Thoracic aorta (tissue), 2 donors: ENCODE results near the gene KRTAP10-12. TPM values are rescaled to one million over a fixed set of nuclear protein-coding genes. Genes with fewer than 3 reads are reported as not detected.
"Not testable (repeated sequence)": the region's sequence is repeated elsewhere in the genome, so short reads cannot be mapped to it uniquely, and the experiment has no call there.

ENCODE experiments used
- ATAC-seq: fragments of 150-250 bp; one replicate; pipeline ENCODE4 v1.8.0; 2017; ENCODE audit warnings: low read depth; ENCODE audit not compliant: insufficient number of reproducible peaks, low FRiP score
- DNase-seq: peaks from one replicate; pipeline ENCODE4 v3.0.0-alpha.2; 2020; ENCODE audit warnings: low spot score
- H3K27ac ChIP-seq, 2 donors: fragments of 200-600 bp; sonication (generic); 1 replicate in 1 of 2; 2 replicates in 1 of 2; pipeline ENCODE4 v1.5.1; 2016; ENCODE audit warnings: mild to moderate bottlenecking in 2 of 2, moderate library complexity in 2 of 2
- H3K27me3 ChIP-seq: fragments of 200-600 bp; sonication (generic); replicated peaks from 2 replicates; pipeline ENCODE4 v1.6.0; 2016; ENCODE audit warnings: mild to moderate bottlenecking; ENCODE audit not compliant: insufficient read depth
- H3K36me3 ChIP-seq: fragments of 200-600 bp; sonication (generic); one replicate; pipeline ENCODE4 v1.5.1; 2016
- H3K4me1 ChIP-seq, 2 donors: fragments of 200-600 bp; sonication (generic); 1 replicate in 1 of 2; 2 replicates in 1 of 2; pipeline versions ENCODE4 v1.5.1 to v1.6.0; 2016; ENCODE audit warnings: low read depth in 2 of 2, mild to moderate bottlenecking in 1 of 2; ENCODE audit not compliant: control insufficient read depth in 1 of 2
- H3K4me3 ChIP-seq: fragments of 200-600 bp; sonication (generic); 2 replicates; pipeline ENCODE4 v1.5.1; 2016; ENCODE audit warnings: mild to moderate bottlenecking
- H3K9me3 ChIP-seq: fragments of 200-600 bp; sonication (generic); 2 replicates; pipeline ENCODE4 v1.5.1; 2016
- CTCF ChIP-seq: fragments of 200-600 bp; sonication (generic); IDR thresholded peaks from one replicate; pipeline ENCODE4 v1.5.1; 2019; ENCODE audit warnings: antibody characterized with exemption
- total RNA-seq, 2 donors: library from RNA; depleted of rRNA; stranded (reverse); fragments of >200 nt; gene quantifications; one replicate each; pipeline versions ENCODE4 v1.1.0 to v1.2.3, GENCODE V29; 2016

The KRTAP10-12 gene
- total RNA-seq, 2 donors from 2014 or later, result not detected

- no peaks in the 10 kb centered on the region for H3K4me1 ChIP-seq
- no peaks in the 10 kb centered on the region for H3K9me3 ChIP-seq
- TF ChIP-seq CTCF, result no peak
- no peak overlapping the region for H3K27ac ChIP-seq
- no peak overlapping the region for H3K4me3 ChIP-seq
- DNase-seq (no peak), ATAC-seq (no peak)
- no peaks in the 10 kb centered on the region for H3K36me3 ChIP-seq
- H3K27me3 ChIP-seq, result no peaks in the 10 kb centered on the region
Observed at GRCh38 chr21:44686000-44686781, 10.8 kb upstream of the KRTAP10-12 start.

- no peaks in the 10 kb centered on the region for H3K27me3 ChIP-seq
- no peak for ATAC-seq
- no peak for DNase-seq
- TF ChIP-seq CTCF, result no peak
- no peaks in the 10 kb centered on the region for H3K4me1 ChIP-seq
- no peak overlapping the region for H3K4me3 ChIP-seq
- H3K27ac ChIP-seq, result no peak overlapping the region
- no peaks in the 10 kb centered on the region for H3K9me3 ChIP-seq
- no peaks in the 10 kb centered on the region for H3K36me3 ChIP-seq
Observed at GRCh38 chr21:44686843-44687561, 10.0 kb upstream of the KRTAP10-12 start.

GRCh38 chr21:44687671-44688070, 9.3 kb upstream of the KRTAP10-12 start:
- Histone ChIP-seq H3K27me3 (no peaks in the 10 kb centered on the region), H3K27ac (no peak overlapping the region), H3K36me3 (no peaks in the 10 kb centered on the region), H3K4me3 (no peak overlapping the region), H3K4me1 (no peaks in the 10 kb centered on the region), H3K9me3 (peaks cover 3% of the 10 kb centered on the region)
- no peak for TF ChIP-seq CTCF
- DNase-seq (no peak), ATAC-seq (no peak)

- not testable (repeated sequence) for H3K27ac ChIP-seq, H3K4me3 ChIP-seq, H3K36me3 ChIP-seq, ATAC-seq, H3K27me3 ChIP-seq, DNase-seq, H3K4me1 ChIP-seq
- H3K9me3 ChIP-seq, result peaks cover 15% of the 10 kb centered on the region
Observed at GRCh38 chr21:44689740-44690139, 7.2 kb upstream of the KRTAP10-12 start.

GRCh38 chr21:44691686-44692085, 5.3 kb upstream of the KRTAP10-12 start:
- Histone ChIP-seq H3K9me3 (peaks cover 15% of the 10 kb centered on the region), H3K4me3 (no peak overlapping the region), H3K27me3 (no peaks in the 10 kb centered on the region), H3K27ac (no peak overlapping the region), H3K4me1 (no peaks in the 10 kb centered on the region), H3K36me3 (no peaks in the 10 kb centered on the region)
- TF ChIP-seq CTCF, result no peak
- ATAC-seq (no peak), DNase-seq (no peak)
